SK-N-SH treated with all-trans-retinoic acid at 6 μM for 48 hours (cell line): ENCODE results near the gene TTC7B.

Source experiments
- ATAC-seq: fragments of 200-7000 bp; cut with Tn5 transposase; 3 replicates; pipeline ENCODE4 v1.9.1; 2020; ENCODE audit warnings: mild to moderate bottlenecking, moderate library complexity
- ARNTL ChIP-seq: fragments of 450-650 bp; formaldehyde crosslinking; IDR thresholded peaks from 2 replicates; pipeline ENCODE4 v1.5.0; 2020; ENCODE audit warnings: low read depth, mild to moderate bottlenecking, moderate library complexity, borderline replicate concordance
- BACH2 ChIP-seq: fragments of 250-450 bp; sonication (Bioruptor Pico); IDR thresholded peaks from 2 replicates; pipeline ENCODE4 v1.9.0; 2021; ENCODE audit warnings: mild to moderate bottlenecking, borderline replicate concordance
- CREB5 ChIP-seq: fragments of 250-450 bp; sonication (Bioruptor Pico); IDR thresholded peaks from 2 replicates; pipeline ENCODE4 v1.5.1; 2020; ENCODE audit warnings: low read depth, mild to moderate bottlenecking, moderate library complexity
- ESRRG ChIP-seq: fragments of 250-450 bp; sonication (Bioruptor Pico); IDR thresholded peaks from 2 replicates; pipeline ENCODE4 v1.6.1; 2021; ENCODE audit warnings: mild to moderate bottlenecking
- GLIS3 ChIP-seq: fragments of 250-450 bp; sonication (Bioruptor Pico); IDR thresholded peaks from 2 replicates; pipeline ENCODE4 v1.5.0; 2020; ENCODE audit warnings: mild to moderate bottlenecking, moderate library complexity
- OSR1 ChIP-seq: fragments of 250-450 bp; sonication (Bioruptor Pico); IDR thresholded peaks from 2 replicates; pipeline ENCODE4 v1.8.0; 2022; ENCODE audit warnings: moderate library complexity, mild to moderate bottlenecking, inconsistent platforms
- PATZ1 ChIP-seq: fragments of 250-450 bp; sonication (Bioruptor Pico); IDR thresholded peaks from 2 replicates; pipeline ENCODE4 v1.8.0; 2020; ENCODE audit warnings: mild to moderate bottlenecking, moderate library complexity, borderline replicate concordance
- PPARA ChIP-seq: fragments of 250-450 bp; sonication (Bioruptor Pico); IDR thresholded peaks from 2 replicates; pipeline ENCODE4 v1.5.0; 2020; ENCODE audit warnings: mild to moderate bottlenecking, borderline replicate concordance
- RARB ChIP-seq: fragments of 250-450 bp; sonication (Bioruptor Pico); IDR thresholded peaks from 2 replicates; pipeline ENCODE4 v1.8.0; 2021; ENCODE audit warnings: mild to moderate bottlenecking, moderate library complexity
- SNAI2 ChIP-seq: fragments of 250-450 bp; sonication (Bioruptor Pico); IDR thresholded peaks from 2 replicates; pipeline ENCODE4 v1.5.0; 2020; ENCODE audit warnings: mild to moderate bottlenecking, moderate library complexity
- TCF4 ChIP-seq: fragments of 250-450 bp; sonication (Bioruptor Pico); IDR thresholded peaks from 2 replicates; pipeline ENCODE4 v1.8.0; 2021; ENCODE audit warnings: mild to moderate bottlenecking, moderate library complexity, borderline replicate concordance
- TOX ChIP-seq: fragments of 250-450 bp; sonication (Bioruptor Pico); IDR thresholded peaks from 2 replicates; pipeline ENCODE4 v1.8.0; 2021; ENCODE audit warnings: mild to moderate bottlenecking, moderate library complexity, borderline replicate concordance
- TSHZ2 ChIP-seq: fragments of 250-450 bp; sonication (Bioruptor Pico); IDR thresholded peaks from 2 replicates; pipeline ENCODE4 v1.5.0; 2020; ENCODE audit warnings: mild to moderate bottlenecking, moderate library complexity
- ZC3H10 ChIP-seq: fragments of 250-450 bp; sonication (Bioruptor Pico); IDR thresholded peaks from 2 replicates; pipeline ENCODE4 v1.5.1; 2021; ENCODE audit warnings: mild to moderate bottlenecking, moderate library complexity
- ZFP3 ChIP-seq: fragments of 250-450 bp; sonication (Bioruptor Pico); IDR thresholded peaks from 2 replicates; pipeline ENCODE4 v1.5.0; 2020; ENCODE audit warnings: mild to moderate bottlenecking, moderate library complexity
- ZFP30 ChIP-seq: fragments of 450-650 bp; formaldehyde crosslinking; IDR thresholded peaks from 2 replicates; pipeline ENCODE4 v1.5.0; 2022; ENCODE audit warnings: mild to moderate bottlenecking, moderate library complexity
- ZNF565 ChIP-seq: fragments of 450-650 bp; formaldehyde crosslinking; conservative IDR thresholded peaks from 2 replicates; pipeline ENCODE4 v1.5.0; 2020; ENCODE audit warnings: low read depth, mild to moderate bottlenecking, moderate library complexity
- ZNF70 ChIP-seq: fragments of 450-650 bp; formaldehyde crosslinking; IDR thresholded peaks from 2 replicates; pipeline ENCODE4 v1.5.0; 2020; ENCODE audit warnings: mild to moderate bottlenecking, moderate library complexity
- TF ChIP-seq, protein P1 (sequence below): fragments of 250-450 bp; sonication (Bioruptor Pico); IDR thresholded peaks from 2 replicates; pipeline ENCODE4 v1.8.0; 2021; ENCODE audit warnings: low read depth, mild to moderate bottlenecking, moderate library complexity, borderline replicate concordance

TTC7B gene

GRCh38 chr14:90512329-90512991 lies 303.8 kb downstream of the TTC7B start:
- ATAC-seq: no peak
- no peak for TF ChIP-seq PATZ1 (CRISPR knock-in tag)
- TF ChIP-seq TSHZ2: no peak
- TF ChIP-seq, protein P1, sequence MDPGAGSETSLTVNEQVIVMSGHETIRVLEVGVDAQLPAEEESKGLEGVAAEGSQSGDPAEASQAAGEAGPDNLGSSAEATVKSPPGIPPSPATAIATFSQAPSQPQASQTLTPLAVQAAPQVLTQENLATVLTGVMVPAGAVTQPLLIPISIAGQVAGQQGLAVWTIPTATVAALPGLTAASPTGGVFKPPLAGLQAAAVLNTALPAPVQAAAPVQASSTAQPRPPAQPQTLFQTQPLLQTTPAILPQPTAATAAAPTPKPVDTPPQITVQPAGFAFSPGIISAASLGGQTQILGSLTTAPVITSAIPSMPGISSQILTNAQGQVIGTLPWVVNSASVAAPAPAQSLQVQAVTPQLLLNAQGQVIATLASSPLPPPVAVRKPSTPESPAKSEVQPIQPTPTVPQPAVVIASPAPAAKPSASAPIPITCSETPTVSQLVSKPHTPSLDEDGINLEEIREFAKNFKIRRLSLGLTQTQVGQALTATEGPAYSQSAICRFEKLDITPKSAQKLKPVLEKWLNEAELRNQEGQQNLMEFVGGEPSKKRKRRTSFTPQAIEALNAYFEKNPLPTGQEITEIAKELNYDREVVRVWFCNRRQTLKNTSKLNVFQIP (CRISPR knock-in tag): no peak
- TF ChIP-seq SNAI2: no peak
- TF ChIP-seq, all 23 proteins: peak for 0

DNA sequence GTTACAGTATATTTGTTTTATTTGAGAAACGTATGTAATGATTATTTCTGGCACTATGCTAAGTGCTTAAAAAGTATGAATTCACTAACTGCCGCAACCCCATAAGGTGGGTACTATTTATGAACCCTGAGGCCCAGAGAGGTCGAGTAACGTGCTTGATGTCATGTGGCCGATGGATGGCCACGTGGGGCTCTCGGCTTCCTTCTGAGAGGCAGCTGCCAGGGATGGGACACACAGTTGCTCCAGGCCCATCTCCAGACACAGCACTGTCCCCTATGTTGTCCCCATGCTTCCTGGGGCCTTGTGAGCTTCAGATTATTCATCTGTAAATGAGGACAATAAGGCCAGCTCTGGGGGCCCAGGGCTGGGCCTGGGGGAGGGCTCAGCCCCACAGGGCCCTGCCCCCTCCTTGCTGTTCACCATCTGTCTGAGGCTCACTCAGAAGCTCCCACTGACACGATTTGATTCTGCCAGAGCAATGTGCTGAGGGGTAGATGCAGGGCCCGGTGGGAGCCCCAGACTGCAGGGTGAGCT lies 304.4 kb downstream of the TTC7B start:
- TF ChIP-seq OSR1 (CRISPR knock-in tag) (no peak), PPARA (CRISPR knock-in tag) (no peak), ZC3H10 (CRISPR knock-in tag) (no peak), BACH2 (CRISPR knock-in tag) (no peak), TOX (CRISPR knock-in tag) (no peak)
- TF ChIP-seq, protein P1 (CRISPR knock-in tag): no peak
- no peak for ATAC-seq

GRCh38 chr14:90511252-90511651 lies 305.0 kb downstream of the TTC7B start:
- no peak for ATAC-seq
- TF ChIP-seq GLIS3 (CRISPR knock-in tag) (no peak), ESRRG (CRISPR knock-in tag) (no peak), ZNF565 (CRISPR knock-in tag) (no peak), ZFP3 (CRISPR knock-in tag) (no peak), PPARA (CRISPR knock-in tag) (no peak), RARB (no peak), BACH2 (CRISPR knock-in tag) (no peak), TOX (CRISPR knock-in tag) (no peak), ARNTL (CRISPR knock-in tag) (no peak), TSHZ2 (no peak), PATZ1 (CRISPR knock-in tag) (no peak), ZFP30 (no peak), ZNF70 (CRISPR knock-in tag) (no peak), ZC3H10 (CRISPR knock-in tag) (no peak), CREB5 (CRISPR knock-in tag) (no peak), TCF4 (CRISPR knock-in tag) (no peak), SNAI2 (no peak), OSR1 (CRISPR knock-in tag) (no peak)
- TF ChIP-seq, protein P1 (CRISPR knock-in tag): no peak
